K562 (cell line): Measurements from ENCODE around the gene ASIC3. TPM values are rescaled to one million over a fixed set of nuclear protein-coding genes. Genes with fewer than 3 reads are reported as not detected.

Experiments used
- ERF ChIP-seq: fragments of 450-650 bp; formaldehyde crosslinking; IDR thresholded peaks from 2 replicates; pipeline ENCODE4 v1.4.0; 2020; ENCODE audit warnings: mild to moderate bottlenecking, mixed read lengths
- ILK ChIP-seq: fragments of 450-650 bp; IDR thresholded peaks from 2 replicates; pipeline ENCODE4 v1.6.1; 2016; ENCODE audit warnings: missing genetic modification characterization, low read depth, mild to moderate bottlenecking, missing compliant biosample characterization, moderate library complexity, borderline replicate concordance
- MGA ChIP-seq: fragments of 450-650 bp; IDR thresholded peaks from 2 replicates; pipeline ENCODE4 v1.6.1; 2016; ENCODE audit warnings: mild to moderate bottlenecking, moderate library complexity
- MTF1 ChIP-seq: fragments of 250-450 bp; sonication (Bioruptor Pico); IDR thresholded peaks from 2 replicates; pipeline ENCODE4 v1.9.0; 2021; ENCODE audit warnings: moderate library complexity, mild to moderate bottlenecking, inconsistent platforms, borderline replicate concordance
- MXI1 ChIP-seq: IDR thresholded peaks from 2 replicates; pipeline ENCODE4 v1.6.1; 2011; ENCODE audit warnings: low read depth, mild to moderate bottlenecking, improper control_type of control experiment, low read length
- RAD51 ChIP-seq: fragments of 450-650 bp; IDR thresholded peaks from 2 replicates; pipeline ENCODE4 v1.7.1; 2016; ENCODE audit warnings: low read depth, mild to moderate bottlenecking, borderline replicate concordance
- TAL1 ChIP-seq: fragments of 450-650 bp; IDR thresholded peaks from 2 replicates; pipeline ENCODE4 v1.6.1; 2016; ENCODE audit warnings: mild to moderate bottlenecking
- TSHZ1 ChIP-seq: fragments of 250-450 bp; sonication (Bioruptor Pico); IDR thresholded peaks from 2 replicates; pipeline ENCODE4 v1.4.0; 2020; ENCODE audit warnings: mild to moderate bottlenecking, moderate library complexity
- USF1 ChIP-seq: sonication (generic); formaldehyde crosslinking; IDR thresholded peaks from 2 replicates; pipeline ENCODE4 v1.9.0; 2022; ENCODE audit warnings: mild to moderate bottlenecking, missing genetic modification reagents
- ZNF444 ChIP-seq: fragments of 250-450 bp; sonication (Bioruptor Pico); IDR thresholded peaks from 2 replicates; pipeline ENCODE4 v1.4.0; 2020; ENCODE audit warnings: mild to moderate bottlenecking, moderate library complexity
- polyA plus RNA-seq, 8 experiments: library from polyadenylated mRNA; depleted of rRNA in 4 of 8; stranded (reverse) in 5 of 8; unstranded in 3 of 8; fragments of >200 nt; fragmentation: Nextera tagmentation in 2 of 8; fragmentation: Illumina TruSeq in 1 of 8; extraction: Ambion mirVana in 2 of 8; extraction: Trizol in 1 of 8; gene quantifications; 2 replicates each; pipeline versions ENCODE4 v1.2.1 to v1.2.3, GENCODE V29; 2011 to 2014; ENCODE audit warnings: inconsistent platforms in 1 of 8, missing spikeins in 1 of 8
- total RNA-seq, 7 experiments: library from RNA; depleted of rRNA in 6 of 7; stranded (reverse); fragments of >200 nt in 6 of 7; fragmentation: Illumina TruSeq in 2 of 7; extraction: Trizol in 2 of 7; gene quantifications; 2 replicates each; pipeline versions ENCODE4 v1.2.1 to v1.2.3, GENCODE V29; 2011 to 2021; ENCODE audit warnings: low replicate concordance in 1 of 7

ASIC3 gene
- total and polyA plus RNA-seq, 9 of the 15 experiments (the other 6 are each of a cell fraction or from before 2014, with no cell fraction given), result 0.11 to 5.0 (median 0.87) TPM

- TF ChIP-seq MGA, result peak; percentile 81
- peak; percentile 80 for TF ChIP-seq TAL1
- TF ChIP-seq ZNF444 (CRISPR knock-in tag), result peak; percentile 69; the same call in 1 of the 2 replicates
- peak; percentile 40; the same call in 1 of the 2 replicates for TF ChIP-seq MTF1 (CRISPR knock-in tag)
- TF ChIP-seq MXI1, result peak; percentile 69
- peak; percentile 93 for TF ChIP-seq ERF (CRISPR knock-in tag)
- TF ChIP-seq ILK, result peak; percentile 89
- TF ChIP-seq TSHZ1 (CRISPR knock-in tag), result peak; percentile 87
- peak; percentile 67 for TF ChIP-seq USF1 (CRISPR knock-in tag)
- TF ChIP-seq RAD51, result peak; percentile 75
Measured at GRCh38 chr7:151026771-151027727, 21.3 kb upstream of the ASIC3 start (continued).
